H1 (cell line): ENCODE data around the gene TMEM255B. TPM values are rescaled to one million over a fixed set of nuclear protein-coding genes. Genes with fewer than 3 reads are reported as not detected.

Source experiments
- CTCF ChIA-PET: fragments of 300-600 bp; sonication (Branson Sonifier 250); formaldehyde crosslinking; loops from one replicate; lab custom pipeline; 2021; ENCODE audit not compliant: partially characterized antibody; lab: Charles Lee
- POLR2A ChIA-PET: fragments of 300-600 bp; sonication (Branson Sonifier 250); formaldehyde crosslinking; loops from one replicate; lab custom pipeline; 2021; ENCODE audit warnings: inconsistent platforms; ENCODE audit not compliant: partially characterized antibody; lab: Charles Lee
- DNase-seq, 2 experiments: peaks; one replicate each; pipeline versions ENCODE4 v3.0.0 to v3.0.0-alpha.2; 2010 to 2022; ENCODE audit warnings: low spot score in 2 of 2, low read depth in 1 of 2, mixed read lengths in 1 of 2
- FAIRE-seq: peaks from 2 replicates; lab custom pipeline; 2011; peaks lifted over from hg19 to GRCh38; lab: Jason Lieb, UNC
- H2AFZ ChIP-seq: 2 replicates; pipeline ENCODE4 v1.8.1; 2012; ENCODE audit warnings: low read length, inconsistent platforms
- H2AK5ac ChIP-seq: 2 replicates; pipeline ENCODE4 v1.6.1; 2013; ENCODE audit warnings: low read depth, low read length
- H2BK120ac ChIP-seq: replicated peaks from 2 replicates; pipeline ENCODE3; 2013; ENCODE audit warnings: low read depth, low read length, inconsistent platforms
- H2BK12ac ChIP-seq: 2 replicates; pipeline ENCODE4 v1.6.1; 2013; ENCODE audit warnings: low read depth, low read length
- H2BK15ac ChIP-seq: 2 replicates; pipeline ENCODE4 v1.6.1; 2013; ENCODE audit warnings: low read length
- H2BK20ac ChIP-seq: 2 replicates; pipeline ENCODE4 v1.6.1; 2013; ENCODE audit warnings: low read length
- H2BK5ac ChIP-seq: 2 replicates; pipeline ENCODE4 v1.6.1; 2013; ENCODE audit warnings: low read depth, low read length
- H3K14ac ChIP-seq: 2 replicates; pipeline ENCODE4 v1.6.1; 2013; ENCODE audit warnings: inconsistent platforms; ENCODE audit not compliant: insufficient read length
- H3K18ac ChIP-seq: 2 replicates; pipeline ENCODE4 v1.6.1; 2013; ENCODE audit warnings: low read length; ENCODE audit errors: extremely low read depth
- H3K23ac ChIP-seq: 2 replicates; pipeline ENCODE4 v1.6.1; 2013; ENCODE audit warnings: inconsistent platforms; ENCODE audit not compliant: insufficient read length
- H3K23me2 ChIP-seq: 2 replicates; pipeline ENCODE4 v1.6.1; 2013; ENCODE audit warnings: low read depth, low read length
- H3K27ac ChIP-seq: 2 replicates; pipeline ENCODE4 v1.6.1; 2011; ENCODE audit warnings: low read depth, low read length, inconsistent platforms
- H3K27me3 ChIP-seq, 4 experiments: replicated peaks in 1 of 4; 1 replicate in 1 of 4; 2 replicates in 3 of 4; pipeline versions ENCODE4 v1.6.1 to v1.8.1; 2011 to 2013; ENCODE audit warnings: low read length in 3 of 4, mild to moderate bottlenecking in 3 of 4, inconsistent platforms in 2 of 4, mixed read lengths in 2 of 4, moderate library complexity in 1 of 4; ENCODE audit not compliant: control insufficient read depth in 3 of 4, insufficient read depth in 3 of 4; ENCODE audit errors: extremely low read depth in 1 of 4
- H3K36me3 ChIP-seq, 4 experiments: 2 replicates each; pipeline versions ENCODE4 v1.6.1 to v1.8.1; 2011 to 2013; ENCODE audit warnings: mild to moderate bottlenecking in 4 of 4, low read length in 3 of 4, moderate library complexity in 2 of 4, control low read depth in 1 of 4, inconsistent platforms in 1 of 4; ENCODE audit not compliant: insufficient read depth in 4 of 4, control insufficient read depth in 2 of 4
- H3K4ac ChIP-seq: replicated peaks from 2 replicates; pipeline ENCODE3; 2013; ENCODE audit warnings: low read length, low read depth, mixed read lengths, inconsistent platforms; ENCODE audit not compliant: insufficient read length
- H3K4me1 ChIP-seq, 4 experiments: replicated peaks in 1 of 4; 1 replicate in 1 of 4; 2 replicates in 3 of 4; pipeline versions ENCODE4 v1.6.1 to v1.8.1; 2011 to 2013; ENCODE audit warnings: low read length in 3 of 4, inconsistent platforms in 2 of 4, mixed read lengths in 1 of 4; ENCODE audit not compliant: insufficient read depth in 4 of 4, control insufficient read depth in 3 of 4
- H3K4me2 ChIP-seq, 2 experiments: 2 replicates each; pipeline versions ENCODE4 v1.6.1 to v1.8.1; 2011 to 2013; ENCODE audit warnings: low read depth in 2 of 2, low read length in 2 of 2, control low read depth in 1 of 2, inconsistent platforms in 1 of 2, mild to moderate bottlenecking in 1 of 2; ENCODE audit not compliant: insufficient read depth in 1 of 2
- H3K4me3 ChIP-seq, 4 experiments: fragments of 200-600, 300-600 bp in 1 of 4; sonication (generic), shearing (Covaris generic), sonication (Bioruptor Twin) in 1 of 4; 2 replicates each; pipeline versions ENCODE4 v1.5.1 to v1.8.1; 2011 to 2016; ENCODE audit warnings: low read length in 4 of 4, low read depth in 3 of 4, control low read depth in 2 of 4, inconsistent platforms in 2 of 4, mild to moderate bottlenecking in 2 of 4, mixed read lengths in 1 of 4, moderate library complexity in 1 of 4; ENCODE audit not compliant: insufficient read depth in 2 of 4; ENCODE audit errors: extremely low read depth in 1 of 4
- H3K56ac ChIP-seq: replicated peaks from 2 replicates; pipeline ENCODE3; 2013; ENCODE audit warnings: low read depth, mild to moderate bottlenecking, mixed read lengths, low read length, inconsistent platforms; ENCODE audit not compliant: insufficient read length
- H3K79me1 ChIP-seq: 2 replicates; pipeline ENCODE4 v1.6.1; 2013; ENCODE audit warnings: low read depth, low read length, control low read depth
- H3K79me2 ChIP-seq, 2 experiments: 2 replicates each; pipeline versions ENCODE4 v1.6.1 to v1.8.1; 2012 to 2013; ENCODE audit warnings: low read length in 2 of 2, mild to moderate bottlenecking in 2 of 2, inconsistent platforms in 1 of 2; ENCODE audit not compliant: insufficient read depth in 2 of 2, control insufficient read depth in 1 of 2
- H3K9ac ChIP-seq, 4 experiments: replicated peaks in 1 of 4; 1 replicate in 1 of 4; 2 replicates in 3 of 4; pipeline versions ENCODE4 v1.6.1 to v1.8.1; 2011 to 2013; ENCODE audit warnings: low read depth in 3 of 4, low read length in 3 of 4, control low read depth in 2 of 4, mild to moderate bottlenecking in 2 of 4, moderate library complexity in 2 of 4, inconsistent platforms in 1 of 4; ENCODE audit errors: extremely low read depth in 1 of 4
- H3K9me3 ChIP-seq, 2 experiments: 2 replicates each; pipeline versions ENCODE4 v1.6.1 to v1.8.1; 2012 to 2013; ENCODE audit warnings: mild to moderate bottlenecking in 2 of 2, moderate library complexity in 2 of 2, control low read depth in 1 of 2, inconsistent platforms in 1 of 2, low read depth in 1 of 2, low read length in 1 of 2, mixed read lengths in 1 of 2; ENCODE audit not compliant: insufficient read depth in 2 of 2
- H4K20me1 ChIP-seq, 2 experiments: replicated peaks in 1 of 2; 2 replicates each; pipeline versions ENCODE3 to v1.8.1; 2011 to 2013; ENCODE audit warnings: inconsistent platforms in 2 of 2, low read length in 2 of 2, mild to moderate bottlenecking in 1 of 2; ENCODE audit not compliant: insufficient read depth in 2 of 2, control insufficient read depth in 1 of 2
- H4K5ac ChIP-seq: 2 replicates; pipeline ENCODE4 v1.6.1; 2013; ENCODE audit warnings: low read length, low read depth, mixed read lengths, inconsistent platforms; ENCODE audit not compliant: insufficient read length
- H4K8ac ChIP-seq: 2 replicates; pipeline ENCODE4 v1.8.0; 2013; ENCODE audit warnings: mild to moderate bottlenecking, moderate library complexity, low read length, inconsistent platforms; ENCODE audit not compliant: insufficient read depth; ENCODE audit errors: extremely low read depth
- H4K91ac ChIP-seq: replicated peaks from 2 replicates; pipeline ENCODE3; 2013; ENCODE audit warnings: low read length, mixed read lengths, inconsistent platforms; ENCODE audit not compliant: insufficient read length
- ATF3 ChIP-seq: IDR thresholded peaks from 2 replicates; pipeline ENCODE4 v1.6.1; 2011; ENCODE audit warnings: low read depth, mild to moderate bottlenecking, low read length; ENCODE audit not compliant: insufficient read depth
- BACH1 ChIP-seq: IDR thresholded peaks from 2 replicates; pipeline ENCODE4 v1.6.1; 2012; ENCODE audit warnings: low read length, improper control_type of control experiment
- BCL11A ChIP-seq, 2 experiments: IDR thresholded peaks; one replicate each; pipeline ENCODE4 v1.6.1; 2011; ENCODE audit warnings: low read depth in 2 of 2, low read length in 2 of 2, mild to moderate bottlenecking in 2 of 2
- CBX8 ChIP-seq: fragments of 300-800, 300-1000 bp; sonication (generic); IDR thresholded peaks from 2 replicates; pipeline ENCODE4 v1.7.1; 2016; ENCODE audit warnings: low read depth, low read length, borderline replicate concordance
- CEBPB ChIP-seq: IDR thresholded peaks from 2 replicates; pipeline ENCODE4 v1.6.1; 2012; ENCODE audit warnings: low read depth, low read length
- CREB1 ChIP-seq: IDR thresholded peaks from 2 replicates; pipeline ENCODE4 v1.6.1; 2012; ENCODE audit warnings: inconsistent platforms
- GTF2F1 ChIP-seq: IDR thresholded peaks from 2 replicates; pipeline ENCODE4 v1.6.1; 2012; ENCODE audit warnings: low read depth, low read length, improper control_type of control experiment, borderline replicate concordance
- HDAC6 ChIP-seq: IDR thresholded peaks from one replicate; pipeline ENCODE4 v1.7.1; 2012; ENCODE audit warnings: low read depth, mild to moderate bottlenecking, inconsistent platforms, low read length, moderate library complexity
- KDM1A ChIP-seq: fragments of 200-600, 300-600 bp; sonication (generic); IDR thresholded peaks from 2 replicates; pipeline ENCODE4 v1.7.1; 2016; ENCODE audit warnings: mild to moderate bottlenecking, low read length, borderline replicate concordance
- KDM5A ChIP-seq: fragments of 200-600 bp; IDR thresholded peaks from 2 replicates; pipeline ENCODE4 v1.7.1; 2012; ENCODE audit warnings: mild to moderate bottlenecking, low read length, inconsistent platforms, mixed read lengths
- MAFK ChIP-seq: IDR thresholded peaks from 2 replicates; pipeline ENCODE4 v1.6.1; 2012; ENCODE audit warnings: low read depth, mild to moderate bottlenecking, improper control_type of control experiment, low read length
- RAD21 ChIP-seq, 2 experiments: IDR thresholded peaks in 1 of 2; conservative IDR thresholded peaks in 1 of 2; 2 replicates each; pipeline ENCODE4 v1.6.1; 2011; ENCODE audit warnings: low read depth in 2 of 2, low read length in 2 of 2, improper control_type of control experiment in 1 of 2, inconsistent platforms in 1 of 2, mild to moderate bottlenecking in 1 of 2, moderate library complexity in 1 of 2
- SAP30 ChIP-seq: fragments of 300-600 bp; sonication (generic); IDR thresholded peaks from 2 replicates; pipeline ENCODE4 v1.7.1; 2012; ENCODE audit warnings: low read length, moderate library complexity, mild to moderate bottlenecking, inconsistent platforms; ENCODE audit not compliant: insufficient read depth, insufficient replicate concordance
- SIX5 ChIP-seq: IDR thresholded peaks from 2 replicates; pipeline ENCODE4 v1.6.1; 2011; ENCODE audit warnings: mild to moderate bottlenecking, low read depth, low read length
- TEAD4 ChIP-seq: IDR thresholded peaks from 2 replicates; pipeline ENCODE4 v1.6.1; 2012; ENCODE audit warnings: low read depth, low read length, inconsistent platforms, mixed read lengths
- WGBS, 2 experiments: shearing (Covaris generic) in 1 of 2; methylation state at CpG; one replicate each; pipeline versions ENCODE4 v1.1.6 to v1.1.7; 2013 to 2015; ENCODE audit warnings: low lambda C conversion rate in 2 of 2, mixed read lengths in 2 of 2, inconsistent platforms in 1 of 2, low coverage in 1 of 2, missing lambda C conversion rate in 1 of 2; ENCODE audit not compliant: insufficient replicate concordance in 2 of 2, insufficient coverage in 1 of 2, insufficient read length in 1 of 2; ENCODE audit errors: extremely low coverage in 1 of 2, missing lambda C conversion rate in 1 of 2; 5-methylcytosine and 5-hydroxymethylcytosine counted together
- polyA plus RNA-seq, 7 experiments: library from polyadenylated mRNA; depleted of rRNA in 3 of 7; stranded (reverse) in 5 of 7; unstranded in 2 of 7; fragments of >200 nt in 5 of 7; fragments of 200-250 nt in 2 of 7; gene quantifications; 1 replicate in 5 of 7; 2 replicates in 1 of 7; 4 replicates in 1 of 7; pipeline versions ENCODE4 v1.2.1 to v1.2.3, GENCODE V29; 2011 to 2013; ENCODE audit warnings: missing spikeins in 2 of 7, mixed read lengths in 2 of 7
- total RNA-seq: library from RNA; stranded (reverse); fragmentation: NEBNext Ultra II Directional; extraction: Animal tissue kit (Norgen Biotek cat#: 25700); gene quantifications from 2 replicates; pipeline ENCODE4 v1.2.1, GENCODE V29; 2021

The TMEM255B gene
- total and polyA plus RNA-seq, 2 of the 8 experiments (the other 6 are each of a cell fraction or from before 2014, with no cell fraction given), result 3.4 to 4.4 TPM

GRCh38 chr13:113841353-113841650 lies 82.3 kb downstream of the TMEM255B start:
- Histone ChIP-seq H2BK12ac (no peak overlapping the region), H2AK5ac (no peak overlapping the region), H3K4me1 (peaks cover 0 to 16% (median 7%) of the 10 kb centered on the region in 4 experiments; a peak in 5 of 7 replicates), H3K36me3 (no peaks in the 10 kb centered on the region; a peak in 1 of 8 replicates), H3K4me2 (no peak overlapping the region), H4K8ac (no peak overlapping the region), H2AFZ (no peak overlapping the region), H3K9me3 (no peaks in the 10 kb centered on the region), H4K20me1 (no peaks in the 10 kb centered on the region), H3K79me2 (no peaks in the 10 kb centered on the region), H3K18ac (no peak overlapping the region), H2BK5ac (no peak overlapping the region), H3K9ac (no peak overlapping the region), H3K27ac (no peak overlapping the region), H3K56ac (no peak overlapping the region), H3K27me3 (no peaks in the 10 kb centered on the region), H4K5ac (no peak overlapping the region), H3K23me2 (no peaks in the 10 kb centered on the region), H4K91ac (no peak overlapping the region), H2BK120ac (no peak overlapping the region), H3K4me3 (no peak overlapping the region), H3K4ac (no peak overlapping the region), H3K23ac (no peak overlapping the region), H3K14ac (no peak overlapping the region), H2BK20ac (no peak overlapping the region), H2BK15ac (no peak overlapping the region), H3K79me1 (no peaks in the 10 kb centered on the region)
- DNase-seq, result no peak
- no peak for FAIRE-seq
- POLR2A ChIA-PET, result interaction anchor here (0.6 kb wide), 1 partner anchor 935 kb away, joined by 3 read pairs; no protein-coding TSS in a partner anchor
- CTCF ChIA-PET, result interaction anchor here (1.9 kb wide), 1 partner anchor 15 kb away, joined by 10 read pairs; no protein-coding TSS in a partner anchor
- WGBS, 2 experiments, result 89% methylated on average over 15 of the region's 15 CpGs; no CpG with 5 or more reads in 1 of the 2 experiments
- TF ChIP-seq HDAC6, result no peak
- TF ChIP-seq KDM1A, result no peak
- TF ChIP-seq CEBPB, result no peak
- no peak for TF ChIP-seq BCL11A (IDR thresholded peaks at IDR 0.05; ENCODE audit: low read depth in 2 of 2, low read length in 2 of 2)
- TF ChIP-seq GTF2F1, result no peak
- no peak for TF ChIP-seq KDM5A
- TF ChIP-seq CBX8, result no peak
- TF ChIP-seq ATF3, result no peak
- TF ChIP-seq BACH1, result no peak
- TF ChIP-seq TEAD4, result no peak
- no peak for TF ChIP-seq CREB1
- no peak for TF ChIP-seq SIX5
- no peak for TF ChIP-seq MAFK
- TF ChIP-seq RAD21 (IDR thresholded peaks at IDR 0.05 in 1 of 2, conservative IDR thresholded peaks at IDR 0.05 in 1 of 2; ENCODE audit: low read depth in 2 of 2, low read length in 2 of 2), result no peak
- TF ChIP-seq SAP30, result no peak
